ENCODE results near the gene DSPP.

GRCh38 chr4:87616268-87616667 lies 7.9 kb downstream of the DSPP start:
- TF ChIP-seq CTCF (IDR thresholded peaks at IDR 0.05) (no peak), POLR2A (IDR thresholded peaks at IDR 0.05) (no peak)
